SH-SY5Y (cell line): ENCODE measurements around the gene KCNJ1.

ENCODE experiments used
- GATA2 ChIP-seq: IDR thresholded peaks from 2 replicates; pipeline ENCODE4 v1.6.1; 2011; ENCODE audit warnings: mild to moderate bottlenecking, low read depth, low read length
- GATA3 ChIP-seq: IDR thresholded peaks from 2 replicates; pipeline ENCODE4 v1.6.1; 2011; ENCODE audit warnings: low read depth, mild to moderate bottlenecking, low read length, moderate library complexity

DNA sequence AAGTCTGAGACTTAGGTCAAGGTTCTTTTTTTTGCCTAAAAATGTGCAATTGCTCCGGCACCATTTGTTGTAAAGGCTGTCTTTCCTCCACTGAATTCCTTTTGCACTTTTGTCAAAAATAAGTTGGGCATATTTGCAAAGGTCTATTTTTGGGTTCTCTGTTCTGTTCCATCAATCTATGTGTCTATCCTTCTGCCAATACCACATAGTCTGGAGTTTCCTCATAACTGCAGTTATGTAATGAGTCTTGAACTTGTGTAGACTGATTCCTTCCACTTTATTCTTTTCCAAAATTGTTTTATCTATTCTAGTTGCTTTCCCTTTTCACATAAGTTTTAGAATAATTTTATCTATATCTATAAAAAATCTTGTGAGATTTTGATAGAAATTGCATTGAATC lies 30.7 kb upstream of the KCNJ1 start:
- TF ChIP-seq GATA2, result no peak
- TF ChIP-seq GATA3, result no peak
